IMR-90 (cell line): ENCODE results near the gene TIGD7. TPM values are rescaled to one million over a fixed set of nuclear protein-coding genes. Genes with fewer than 3 reads are reported as not detected.

ENCODE experiments used
- ATAC-seq: fragments of 200-7000 bp; cut with Tn5 transposase; 2 replicates; pipeline ENCODE4 v1.9.1; 2020; ENCODE audit warnings: low read depth, mild to moderate bottlenecking, moderate library complexity
- BruUV-seq: library from RNA; stranded (reverse); fragments of 400-500 nt; replicated peaks from 2 replicates; lab custom pipeline; 2021; lab: Mats Ljungman, UMichigan
- CTCF ChIA-PET: fragments of 300-600 bp; formaldehyde crosslinking; extraction: SDS; loops from one replicate; lab custom pipeline; 2021; ENCODE audit warnings: antibody characterized with exemption; lab: Yijun Ruan, JAX
- POLR2A ChIA-PET: fragments of 300-600 bp; sonication (Branson Sonifier 250); formaldehyde crosslinking; loops from one replicate; lab custom pipeline; 2022; ENCODE audit warnings: antibody characterized with exemption; ENCODE audit not compliant: unreplicated experiment; lab: Charles Lee
- DNase-seq: peaks from one replicate; pipeline ENCODE4 v3.0.0; 2013
- H2AFZ ChIP-seq: replicated peaks from 2 replicates; pipeline ENCODE3; 2013; ENCODE audit warnings: low read length, mild to moderate bottlenecking; ENCODE audit not compliant: poor library complexity
- H2AK5ac ChIP-seq: 2 replicates; pipeline ENCODE4 v1.6.1; 2013; ENCODE audit warnings: low read depth, low read length, inconsistent platforms
- H2AK9ac ChIP-seq: replicated peaks from 2 replicates; pipeline ENCODE3; 2013; ENCODE audit warnings: mild to moderate bottlenecking, low read depth, low read length, moderate library complexity; ENCODE audit not compliant: poor library complexity
- H2BK120ac ChIP-seq: 2 replicates; pipeline ENCODE4 v1.6.1; 2013; ENCODE audit warnings: low read depth, low read length, inconsistent platforms
- H2BK15ac ChIP-seq: 3 replicates; pipeline ENCODE4 v1.6.1; 2013; ENCODE audit warnings: low read depth, low read length, inconsistent platforms
- H2BK20ac ChIP-seq: 2 replicates; pipeline ENCODE4 v1.6.1; 2013; ENCODE audit warnings: low read depth, mild to moderate bottlenecking, inconsistent platforms, low read length, moderate library complexity
- H2BK5ac ChIP-seq: 2 replicates; pipeline ENCODE4 v1.6.1; 2013; ENCODE audit warnings: mild to moderate bottlenecking, low read depth, low read length, inconsistent platforms; ENCODE audit not compliant: poor library complexity, severe bottlenecking
- H3K14ac ChIP-seq: replicated peaks from 2 replicates; pipeline ENCODE4 v1.6.1; 2013; ENCODE audit warnings: low read depth, low read length, inconsistent platforms
- H3K18ac ChIP-seq: 2 replicates; pipeline ENCODE4 v1.6.1; 2013; ENCODE audit warnings: low read depth, low read length, control low read depth
- H3K23ac ChIP-seq: 2 replicates; pipeline ENCODE4 v1.6.1; 2013; ENCODE audit warnings: low read depth, low read length, inconsistent platforms
- H3K27ac ChIP-seq: 2 replicates; pipeline ENCODE4 v1.5.1; 2013; ENCODE audit warnings: mild to moderate bottlenecking, control low read depth, low read length; ENCODE audit not compliant: insufficient read depth
- H3K27me3 ChIP-seq: 2 replicates; pipeline ENCODE4 v1.6.1; 2013; ENCODE audit warnings: low read length; ENCODE audit not compliant: control insufficient read depth, insufficient read depth
- H3K36me3 ChIP-seq: 2 replicates; pipeline ENCODE4 v1.6.1; 2013; ENCODE audit warnings: low read length, mixed read lengths; ENCODE audit not compliant: control insufficient read depth, insufficient read depth
- H3K4ac ChIP-seq: 2 replicates; pipeline ENCODE4 v1.6.1; 2013; ENCODE audit warnings: low read depth, low read length, inconsistent platforms
- H3K4me1 ChIP-seq: 2 replicates; pipeline ENCODE4 v1.6.1; 2013; ENCODE audit warnings: low read length, mixed read lengths; ENCODE audit not compliant: control insufficient read depth, insufficient read depth
- H3K4me2 ChIP-seq: 2 replicates; pipeline ENCODE4 v1.6.1; 2013; ENCODE audit warnings: low read depth, mild to moderate bottlenecking, control low read depth, low read length, moderate library complexity
- H3K4me3 ChIP-seq: 2 replicates; pipeline ENCODE4 v1.5.1; 2013; ENCODE audit warnings: low read depth, mild to moderate bottlenecking, control low read depth, low read length, moderate library complexity; ENCODE audit not compliant: insufficient read depth
- H3K56ac ChIP-seq: 2 replicates; pipeline ENCODE4 v1.6.1; 2013; ENCODE audit warnings: low read length, inconsistent platforms; ENCODE audit not compliant: insufficient read depth; ENCODE audit errors: extremely low read depth
- H3K79me1 ChIP-seq, 2 experiments: 2 replicates each; pipeline ENCODE4 v1.6.1; 2013; ENCODE audit warnings: low read length in 2 of 2, inconsistent platforms in 1 of 2, low read depth in 1 of 2
- H3K9ac ChIP-seq: 2 replicates; pipeline ENCODE4 v1.6.1; 2013; ENCODE audit warnings: low read depth, low read length, control low read depth
- H3K9me1 ChIP-seq: 2 replicates; pipeline ENCODE4 v1.6.1; 2013; ENCODE audit warnings: low read length, inconsistent platforms; ENCODE audit not compliant: insufficient read depth
- H3K9me3 ChIP-seq: 2 replicates; pipeline ENCODE4 v1.6.1; 2013; ENCODE audit warnings: low read length; ENCODE audit not compliant: control insufficient read depth, insufficient read depth
- H4K20me1 ChIP-seq: 2 replicates; pipeline ENCODE4 v1.6.1; 2013; ENCODE audit warnings: low read length, inconsistent platforms; ENCODE audit not compliant: insufficient read depth
- H4K5ac ChIP-seq: 2 replicates; pipeline ENCODE4 v1.6.1; 2013; ENCODE audit warnings: mild to moderate bottlenecking, low read depth, low read length, control low read depth
- H4K8ac ChIP-seq, 2 experiments: 2 replicates each; pipeline ENCODE4 v1.6.1; 2013; ENCODE audit warnings: low read depth in 2 of 2, low read length in 2 of 2, control low read depth in 1 of 2, inconsistent platforms in 1 of 2
- H4K91ac ChIP-seq: 2 replicates; pipeline ENCODE4 v1.6.1; 2013; ENCODE audit warnings: low read depth, low read length, inconsistent platforms; ENCODE audit not compliant: insufficient read depth
- CEBPB ChIP-seq: IDR thresholded peaks from 2 replicates; pipeline ENCODE4 v1.6.1; 2012; ENCODE audit warnings: low read depth, low read length, improper control_type of control experiment
- CHD1 ChIP-seq: IDR thresholded peaks from 2 replicates; pipeline ENCODE4 v1.6.1; 2012; ENCODE audit warnings: low read depth, low read length, improper control_type of control experiment
- FOS ChIP-seq: fragments of 150-350 bp; IDR thresholded peaks from 2 replicates; pipeline ENCODE4 v1.6.1; 2016; ENCODE audit warnings: low read depth, low read length
- MAFK ChIP-seq: IDR thresholded peaks from 2 replicates; pipeline ENCODE4 v1.6.1; 2012; ENCODE audit warnings: low read depth, low read length, improper control_type of control experiment
- MXI1 ChIP-seq: IDR thresholded peaks from 2 replicates; pipeline ENCODE4 v1.6.1; 2012; ENCODE audit warnings: low read depth, mild to moderate bottlenecking, low read length, moderate library complexity, borderline replicate concordance
- NFE2L2 ChIP-seq: fragments of 150-350 bp; IDR thresholded peaks from 2 replicates; pipeline ENCODE4 v1.6.1; 2016; ENCODE audit warnings: low read depth, mild to moderate bottlenecking, low read length
- POLR2A ChIP-seq: IDR thresholded peaks from 2 replicates; pipeline ENCODE4 v1.6.1; 2012; ENCODE audit warnings: mild to moderate bottlenecking, low read depth, low read length
- RAD21 ChIP-seq: IDR thresholded peaks from 2 replicates; pipeline ENCODE4 v1.6.1; 2012; ENCODE audit warnings: low read length, improper control_type of control experiment
- RCOR1 ChIP-seq: IDR thresholded peaks from 2 replicates; pipeline ENCODE4 v1.6.1; 2012; ENCODE audit warnings: mild to moderate bottlenecking, low read length, improper control_type of control experiment; ENCODE audit not compliant: insufficient replicate concordance
- SMC3 ChIP-seq: fragments of 150-350 bp; IDR thresholded peaks from 2 replicates; pipeline ENCODE4 v1.6.1; 2016; ENCODE audit warnings: low read depth, mild to moderate bottlenecking, antibody characterized with exemption, low read length, moderate library complexity
- WGBS, 2 experiments: methylation state at CpG; one replicate each; pipeline versions ENCODE4 v1.1.5 to v1.1.7; 2013; ENCODE audit warnings: missing lambda C conversion rate in 2 of 2; ENCODE audit not compliant: insufficient read length in 1 of 2; ENCODE audit errors: extremely low coverage in 2 of 2; 5-methylcytosine and 5-hydroxymethylcytosine counted together
- dilution Hi-C: fragments of 300-500 bp; cut with HindIII; formaldehyde crosslinking; loops from one replicate; pipeline ENCODE4 v1.14.3; 2018; ENCODE audit warnings: low sequenced_read_pairs; ENCODE audit not compliant: unreplicated experiment
- in situ Hi-C: fragments of 300-500 bp; cut with MboI; formaldehyde crosslinking; loops from 3 replicates; pipeline ENCODE4 v1.14.3; 2019; ENCODE audit warnings: low sequenced_read_pairs, inconsistent platforms, mixed read lengths
- intact Hi-C: fragments of 100-400 bp; cut with micrococcal nuclease; formaldehyde crosslinking; loops from 2 replicates; pipeline ENCODE4 v1.10.0; 2022
- polyA plus RNA-seq, 3 experiments: library from polyadenylated mRNA; depleted of rRNA; stranded (reverse); fragments of >200 nt; gene quantifications; 2 replicates each; pipeline ENCODE4 v1.2.3, GENCODE V29; 2012; ENCODE audit warnings: low replicate concordance in 1 of 3
- total RNA-seq: library from RNA; depleted of rRNA; stranded (reverse); fragments of >200 nt; gene quantifications from 2 replicates; pipeline ENCODE4 v1.2.3, GENCODE V29; 2012
- TF ChIP-seq, protein P1 (sequence below): conservative IDR thresholded peaks from 2 replicates; pipeline ENCODE4 v1.5.1; 2012; ENCODE audit warnings: mild to moderate bottlenecking, low read depth, low read length, improper control_type of control experiment
- TF ChIP-seq, protein P2 (sequence below): fragments of 150-350 bp; IDR thresholded peaks from 2 replicates; pipeline ENCODE4 v1.6.1; 2016; ENCODE audit warnings: low read depth, mild to moderate bottlenecking, low read length, moderate library complexity, borderline replicate concordance
- TF ChIP-seq, protein P3 (sequence below): fragments of 150-350 bp; IDR thresholded peaks from 2 replicates; pipeline ENCODE4 v1.6.1; 2017; ENCODE audit warnings: mild to moderate bottlenecking, antibody characterized with exemption, low read length, low read depth

The TIGD7 gene
- total and polyA plus RNA-seq, 2 of the 4 experiments (the other 2 are of a cell fraction): 2.5 to 2.7 TPM

- Histone ChIP-seq H3K4me2 (peak within 1 kb of the TSS; percentile 94), H3K36me3 (peaks cover 14% of the 10 kb centered on the region)
- TF ChIP-seq SMC3: no peak; the same call in 1 of the 2 replicates
- TF ChIP-seq POLR2A: peak; percentile 87
- TF ChIP-seq, protein P1, sequence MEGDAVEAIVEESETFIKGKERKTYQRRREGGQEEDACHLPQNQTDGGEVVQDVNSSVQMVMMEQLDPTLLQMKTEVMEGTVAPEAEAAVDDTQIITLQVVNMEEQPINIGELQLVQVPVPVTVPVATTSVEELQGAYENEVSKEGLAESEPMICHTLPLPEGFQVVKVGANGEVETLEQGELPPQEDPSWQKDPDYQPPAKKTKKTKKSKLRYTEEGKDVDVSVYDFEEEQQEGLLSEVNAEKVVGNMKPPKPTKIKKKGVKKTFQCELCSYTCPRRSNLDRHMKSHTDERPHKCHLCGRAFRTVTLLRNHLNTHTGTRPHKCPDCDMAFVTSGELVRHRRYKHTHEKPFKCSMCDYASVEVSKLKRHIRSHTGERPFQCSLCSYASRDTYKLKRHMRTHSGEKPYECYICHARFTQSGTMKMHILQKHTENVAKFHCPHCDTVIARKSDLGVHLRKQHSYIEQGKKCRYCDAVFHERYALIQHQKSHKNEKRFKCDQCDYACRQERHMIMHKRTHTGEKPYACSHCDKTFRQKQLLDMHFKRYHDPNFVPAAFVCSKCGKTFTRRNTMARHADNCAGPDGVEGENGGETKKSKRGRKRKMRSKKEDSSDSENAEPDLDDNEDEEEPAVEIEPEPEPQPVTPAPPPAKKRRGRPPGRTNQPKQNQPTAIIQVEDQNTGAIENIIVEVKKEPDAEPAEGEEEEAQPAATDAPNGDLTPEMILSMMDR: no peak
- no peak for TF ChIP-seq RAD21
- TF ChIP-seq RCOR1: no peak
- TF ChIP-seq CEBPB: peak; percentile 24; the same call in 1 of the 2 replicates
- 0 out of 2 replicates have a peak, but pooled peaks have one; percentile 29 for TF ChIP-seq MAFK
- TF ChIP-seq, protein P2, sequence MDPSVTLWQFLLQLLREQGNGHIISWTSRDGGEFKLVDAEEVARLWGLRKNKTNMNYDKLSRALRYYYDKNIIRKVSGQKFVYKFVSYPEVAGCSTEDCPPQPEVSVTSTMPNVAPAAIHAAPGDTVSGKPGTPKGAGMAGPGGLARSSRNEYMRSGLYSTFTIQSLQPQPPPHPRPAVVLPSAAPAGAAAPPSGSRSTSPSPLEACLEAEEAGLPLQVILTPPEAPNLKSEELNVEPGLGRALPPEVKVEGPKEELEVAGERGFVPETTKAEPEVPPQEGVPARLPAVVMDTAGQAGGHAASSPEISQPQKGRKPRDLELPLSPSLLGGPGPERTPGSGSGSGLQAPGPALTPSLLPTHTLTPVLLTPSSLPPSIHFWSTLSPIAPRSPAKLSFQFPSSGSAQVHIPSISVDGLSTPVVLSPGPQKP: no peak
- TF ChIP-seq CHD1: no peak
- TF ChIP-seq NFE2L2: peak; percentile 35; the same call in 1 of the 2 replicates
- TF ChIP-seq FOS: no peak; the same call in 1 of the 2 replicates
- TF ChIP-seq MXI1: peak; percentile 83; the same call in 1 of the 2 replicates
- TF ChIP-seq, protein P3, sequence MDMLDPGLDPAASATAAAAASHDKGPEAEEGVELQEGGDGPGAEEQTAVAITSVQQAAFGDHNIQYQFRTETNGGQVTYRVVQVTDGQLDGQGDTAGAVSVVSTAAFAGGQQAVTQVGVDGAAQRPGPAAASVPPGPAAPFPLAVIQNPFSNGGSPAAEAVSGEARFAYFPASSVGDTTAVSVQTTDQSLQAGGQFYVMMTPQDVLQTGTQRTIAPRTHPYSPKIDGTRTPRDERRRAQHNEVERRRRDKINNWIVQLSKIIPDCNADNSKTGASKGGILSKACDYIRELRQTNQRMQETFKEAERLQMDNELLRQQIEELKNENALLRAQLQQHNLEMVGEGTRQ: peak; percentile 93
These were observed 22.3 kb downstream of the TIGD7 start, which contains the start of gene ZNF263 for GRCh38 chr16:3282730-3283542. Gene ZNF263 (plus strand): TSS chr16:3283491. CDS start chr16:3283819, 328 bp downstream.

More at GRCh38 chr16:3282730-3283542, 22.3 kb downstream of the TIGD7 start, which contains the start of gene ZNF263:
- Histone ChIP-seq H2AFZ (peak within 1 kb of the TSS; percentile 89), H4K91ac (peak within 1 kb of the TSS; percentile 96), H3K27me3 (no peaks in the 10 kb centered on the region), H4K20me1 (peaks cover 19% of the 10 kb centered on the region), H2BK20ac (no peak within 1 kb of the TSS), H3K14ac (peak within 1 kb of the TSS; percentile 96), H3K9ac (peak within 1 kb of the TSS; percentile 95), H2BK120ac (peak within 1 kb of the TSS; percentile 38), H4K5ac (peak within 1 kb of the TSS; percentile 81), H3K9me3 (peaks cover 7% of the 10 kb centered on the region; the same call in 1 of the 2 replicates), H3K4me3 (peak within 1 kb of the TSS; percentile 79), H3K18ac (peak within 1 kb of the TSS; percentile 76), H2AK5ac (peak within 1 kb of the TSS; percentile 87), H3K4ac (peak within 1 kb of the TSS; percentile 90), H3K56ac (peak within 1 kb of the TSS; percentile 79), H2BK15ac (peak within 1 kb of the TSS; percentile 27; the same call in 1 of the 3 replicates), H3K4me1 (peaks cover 6% of the 10 kb centered on the region; the same call in 1 of the 2 replicates), H2AK9ac (peak within 1 kb of the TSS; percentile 95), H3K23ac (peak within 1 kb of the TSS; percentile 96), H4K8ac (peak within 1 kb of the TSS; percentile 88 to 94), H2BK5ac (peak within 1 kb of the TSS; percentile 87), H3K9me1 (no peaks in the 10 kb centered on the region), H3K79me1 (peaks cover 8 to 46% of the 10 kb centered on the region in 2 experiments), H3K27ac (peak within 1 kb of the TSS; percentile 87)
- dilution Hi-C loops (no loop called here), in situ Hi-C loops (no loop called here), intact Hi-C loops (loop anchor here (2.0 to 10.0 kb wide), 3 partner anchors 18 to 222 kb away; partner anchors contain the start of genes CLUAP1 and ZNF200)
- ChIA-PET CTCF (interaction anchor here (1.0 kb wide), 1 partner anchor 16 kb away, joined by 3 read pairs; no protein-coding TSS in a partner anchor), POLR2A (no interaction called here)
- BruUV-seq: TSS peak; percentile 49
- DNase-seq: peak; percentile 98
- WGBS, 2 experiments: 0% methylated on average over 50 of the region's 72 CpGs; no CpG with 5 or more reads in 1 of the 2 experiments
- ATAC-seq: peak; percentile 94
